T-helper 1 cell treated with Interleukin-12 subunit alpha and Interleukin-12 subunit beta and Interleukin-4 antibody, amounts not matched to agents 30 μg/mL and 1 μg/mL, for 36 hours (primary cell): ENCODE results near the gene RHOBTB1.

ENCODE experiments used
- H3K27ac Mint-ChIP-seq: one replicate; pipeline ENCODE4 v1.8.0; 2021; ENCODE audit warnings: mild to moderate bottlenecking, mixed read lengths
- H3K27me3 Mint-ChIP-seq: one replicate; pipeline ENCODE4 v1.8.0; 2021; ENCODE audit warnings: low read depth, mixed read lengths
- H3K36me3 Mint-ChIP-seq: one replicate; pipeline ENCODE4 v1.8.0; 2021; ENCODE audit warnings: low read depth, mixed read lengths
- H3K4me1 Mint-ChIP-seq: one replicate; pipeline ENCODE4 v1.8.0; 2021; ENCODE audit warnings: low read depth, mixed read lengths
- H3K4me3 Mint-ChIP-seq: one replicate; pipeline ENCODE4 v1.8.0; 2021; ENCODE audit warnings: mild to moderate bottlenecking, moderate library complexity, mixed read lengths
- H3K9me3 Mint-ChIP-seq: one replicate; pipeline ENCODE4 v1.8.0; 2021; ENCODE audit warnings: mixed read lengths

RHOBTB1 gene, protein sequence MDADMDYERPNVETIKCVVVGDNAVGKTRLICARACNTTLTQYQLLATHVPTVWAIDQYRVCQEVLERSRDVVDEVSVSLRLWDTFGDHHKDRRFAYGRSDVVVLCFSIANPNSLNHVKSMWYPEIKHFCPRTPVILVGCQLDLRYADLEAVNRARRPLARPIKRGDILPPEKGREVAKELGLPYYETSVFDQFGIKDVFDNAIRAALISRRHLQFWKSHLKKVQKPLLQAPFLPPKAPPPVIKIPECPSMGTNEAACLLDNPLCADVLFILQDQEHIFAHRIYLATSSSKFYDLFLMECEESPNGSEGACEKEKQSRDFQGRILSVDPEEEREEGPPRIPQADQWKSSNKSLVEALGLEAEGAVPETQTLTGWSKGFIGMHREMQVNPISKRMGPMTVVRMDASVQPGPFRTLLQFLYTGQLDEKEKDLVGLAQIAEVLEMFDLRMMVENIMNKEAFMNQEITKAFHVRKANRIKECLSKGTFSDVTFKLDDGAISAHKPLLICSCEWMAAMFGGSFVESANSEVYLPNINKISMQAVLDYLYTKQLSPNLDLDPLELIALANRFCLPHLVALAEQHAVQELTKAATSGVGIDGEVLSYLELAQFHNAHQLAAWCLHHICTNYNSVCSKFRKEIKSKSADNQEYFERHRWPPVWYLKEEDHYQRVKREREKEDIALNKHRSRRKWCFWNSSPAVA

DNA sequence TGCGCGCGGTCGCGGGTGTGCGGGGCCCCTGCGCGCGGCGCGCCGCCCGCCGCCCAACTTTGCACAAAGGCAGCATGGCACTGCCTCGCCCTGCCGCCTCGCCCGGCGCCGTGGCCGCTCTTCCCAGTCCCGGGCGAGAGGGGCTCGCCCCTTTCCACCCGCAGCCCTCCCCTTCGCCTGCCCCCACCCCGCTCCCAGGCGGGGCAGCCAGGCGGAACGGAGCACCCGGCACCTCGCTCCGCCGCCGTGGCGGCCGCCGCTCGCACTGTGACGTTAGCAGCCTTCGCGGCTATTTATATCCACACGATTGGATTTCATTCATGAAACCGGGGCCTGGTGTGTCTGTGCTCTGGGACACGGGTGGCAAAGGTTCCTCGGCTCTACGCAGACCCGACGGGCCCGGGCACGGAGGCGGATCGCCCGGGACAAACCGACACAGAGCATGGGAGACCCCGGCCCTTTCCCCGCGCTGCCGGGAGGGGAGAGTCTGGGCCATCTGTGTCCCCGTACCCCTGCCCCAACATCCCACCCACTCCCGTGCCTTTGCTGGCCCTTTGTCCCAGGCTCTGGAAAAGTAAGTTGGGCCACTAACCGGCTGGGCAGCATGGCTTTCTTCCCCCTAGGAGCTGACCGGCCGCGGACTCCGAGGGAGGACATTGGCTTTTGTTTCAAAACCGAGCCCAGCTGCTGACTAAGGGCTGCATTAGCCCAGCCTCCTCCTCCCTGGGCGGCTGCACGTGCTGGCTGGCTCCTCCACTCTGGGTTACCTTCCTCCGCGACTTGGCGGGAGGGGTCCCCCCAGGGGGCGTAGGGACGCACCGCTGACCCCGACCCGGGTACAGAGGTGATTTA lies at the start of gene RHOBTB1:
Gene RHOBTB1 (minus strand): TSS at position 128 of the 852 bp plus-strand sequence. CDS start 32,643 bp downstream, outside the sequence.
- Mint-ChIP-seq H3K4me3 (peak within 1 kb of the TSS; percentile 76), H3K36me3 (peaks cover 2% of the 10 kb centered on the region), H3K27ac (peak within 1 kb of the TSS; percentile 59), H3K27me3 (peaks cover 89% of the 10 kb centered on the region), H3K9me3 (no peaks in the 10 kb centered on the region), H3K4me1 (peaks cover 11% of the 10 kb centered on the region)

DNA sequence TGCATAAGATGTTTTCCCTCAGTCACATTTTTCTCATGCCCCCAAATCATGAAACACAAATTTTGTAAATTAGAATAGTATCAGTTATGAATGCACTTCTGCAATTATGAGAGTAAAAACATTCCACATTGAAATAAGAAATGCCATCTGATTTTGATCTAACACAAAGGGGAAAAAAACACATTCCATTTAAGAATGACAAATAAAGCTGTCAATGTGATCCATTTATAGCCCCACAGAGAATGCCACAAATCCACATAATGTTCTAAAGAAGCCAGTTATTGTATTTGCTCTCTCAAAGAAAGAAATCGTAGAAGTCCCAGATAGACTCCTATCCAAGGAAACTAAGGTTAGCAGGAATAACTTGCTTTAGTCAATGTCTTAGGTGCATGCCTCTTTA lies 48.7 kb upstream of the RHOBTB1 start:
- no peaks in the 10 kb centered on the region for H3K9me3 Mint-ChIP-seq
- no peak overlapping the region for H3K27ac Mint-ChIP-seq
- no peak overlapping the region for H3K4me3 Mint-ChIP-seq
- H3K4me1 Mint-ChIP-seq, result no peaks in the 10 kb centered on the region
- peaks cover 20% of the 10 kb centered on the region for H3K27me3 Mint-ChIP-seq
- H3K36me3 Mint-ChIP-seq, result no peaks in the 10 kb centered on the region

DNA sequence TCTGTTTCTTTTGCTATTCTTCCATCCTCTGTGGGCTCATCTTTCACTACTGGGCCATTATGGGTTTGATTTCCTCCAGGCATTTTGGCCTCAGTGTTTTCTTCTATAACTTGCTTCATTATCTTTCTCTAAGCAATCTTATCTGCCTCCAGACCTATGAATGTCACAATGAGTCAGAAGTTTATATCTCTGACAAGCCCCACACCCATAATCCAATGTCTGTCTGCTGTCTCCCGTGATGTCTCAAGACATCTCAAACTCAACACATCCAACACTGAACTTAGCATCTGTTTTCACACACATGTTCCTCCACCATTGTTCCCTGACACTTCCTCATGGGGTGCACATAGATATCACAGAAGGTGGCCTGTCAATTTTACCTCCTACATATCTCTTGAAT lies 46.7 kb upstream of the RHOBTB1 start:
- H3K9me3 Mint-ChIP-seq, result no peaks in the 10 kb centered on the region
- H3K4me1 Mint-ChIP-seq, result no peaks in the 10 kb centered on the region
- peaks cover 18% of the 10 kb centered on the region for H3K27me3 Mint-ChIP-seq
- no peak overlapping the region for H3K4me3 Mint-ChIP-seq
- no peak overlapping the region for H3K27ac Mint-ChIP-seq
- no peaks in the 10 kb centered on the region for H3K36me3 Mint-ChIP-seq

DNA sequence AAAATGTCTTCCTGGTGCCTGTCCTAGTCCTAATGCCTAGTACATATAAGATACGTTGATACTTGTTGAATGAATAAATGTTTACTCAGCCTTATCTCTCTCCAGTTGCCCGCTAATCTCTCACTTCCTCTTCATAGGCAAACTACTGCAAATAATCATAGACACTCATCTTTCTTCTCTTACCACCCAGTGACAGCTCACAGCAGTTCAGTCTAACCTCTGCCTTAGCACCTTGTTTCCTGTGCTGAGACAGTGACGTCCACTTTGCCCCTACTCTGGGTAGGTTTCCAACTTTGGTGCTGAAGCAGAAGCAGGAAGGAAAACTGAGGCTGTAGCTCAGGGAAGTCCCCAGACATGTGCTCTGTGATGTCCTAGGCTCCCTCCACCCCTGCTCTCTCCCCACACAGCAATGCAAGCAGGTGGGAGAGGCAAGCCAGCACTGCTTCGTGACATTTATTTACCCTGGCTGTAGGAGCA lies 45.5 kb upstream of the RHOBTB1 start:
- Mint-ChIP-seq H3K9me3 (no peaks in the 10 kb centered on the region), H3K36me3 (no peaks in the 10 kb centered on the region), H3K4me3 (no peak overlapping the region)

DNA sequence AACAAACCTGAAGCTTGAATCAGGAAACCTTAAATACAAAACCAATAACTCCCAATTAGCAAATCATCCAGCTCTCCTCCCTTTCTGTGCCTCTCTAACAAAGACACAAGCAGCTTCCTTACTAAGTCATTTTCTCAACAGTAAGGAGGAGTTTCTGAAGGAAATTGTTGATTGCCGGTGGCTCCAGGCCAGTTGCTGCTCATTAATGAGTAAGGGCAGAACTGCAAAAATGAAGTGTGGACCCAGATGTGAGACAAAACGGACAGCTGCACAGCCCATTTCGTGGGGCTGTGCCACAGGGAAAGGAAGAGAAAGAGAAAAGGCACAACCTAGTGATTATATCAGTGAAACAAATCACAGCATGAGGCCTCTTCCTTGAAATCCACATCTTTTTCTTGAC lies 42.8 kb upstream of the RHOBTB1 start:
- no peak overlapping the region for H3K27ac Mint-ChIP-seq
- no peaks in the 10 kb centered on the region for H3K4me1 Mint-ChIP-seq
- peaks cover 11% of the 10 kb centered on the region for H3K27me3 Mint-ChIP-seq
- H3K36me3 Mint-ChIP-seq, result no peaks in the 10 kb centered on the region
- H3K9me3 Mint-ChIP-seq, result no peaks in the 10 kb centered on the region
- H3K4me3 Mint-ChIP-seq, result no peak overlapping the region

More for the DNA sequence above, 45.5 kb upstream of the RHOBTB1 start:
- peaks cover 15% of the 10 kb centered on the region for H3K27me3 Mint-ChIP-seq
- H3K27ac Mint-ChIP-seq, result no peak overlapping the region
- no peaks in the 10 kb centered on the region for H3K4me1 Mint-ChIP-seq

DNA sequence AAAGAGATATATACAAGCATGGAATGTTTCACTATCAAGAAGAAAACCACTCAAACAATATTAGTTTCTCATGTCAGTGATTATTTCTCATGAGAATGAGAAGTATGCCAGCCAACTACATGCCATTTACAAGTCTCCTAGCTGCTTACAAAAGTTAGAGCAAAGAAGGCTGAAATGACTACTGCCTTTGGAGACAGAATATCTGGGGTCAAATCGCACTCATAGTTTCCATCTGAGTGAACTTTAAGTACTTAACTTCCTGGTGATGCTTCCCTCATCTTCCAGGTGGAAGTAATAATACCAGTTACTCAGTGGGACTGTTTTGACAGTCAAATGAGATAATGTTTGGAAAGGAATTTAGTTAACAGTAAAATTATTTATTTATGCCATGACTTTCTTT lies 42.0 kb upstream of the RHOBTB1 start:
- H3K4me3 Mint-ChIP-seq, result no peak overlapping the region
- no peaks in the 10 kb centered on the region for H3K4me1 Mint-ChIP-seq
- no peaks in the 10 kb centered on the region for H3K36me3 Mint-ChIP-seq
- H3K9me3 Mint-ChIP-seq, result no peaks in the 10 kb centered on the region
- H3K27ac Mint-ChIP-seq, result no peak overlapping the region
- H3K27me3 Mint-ChIP-seq, result peaks cover 9% of the 10 kb centered on the region

DNA sequence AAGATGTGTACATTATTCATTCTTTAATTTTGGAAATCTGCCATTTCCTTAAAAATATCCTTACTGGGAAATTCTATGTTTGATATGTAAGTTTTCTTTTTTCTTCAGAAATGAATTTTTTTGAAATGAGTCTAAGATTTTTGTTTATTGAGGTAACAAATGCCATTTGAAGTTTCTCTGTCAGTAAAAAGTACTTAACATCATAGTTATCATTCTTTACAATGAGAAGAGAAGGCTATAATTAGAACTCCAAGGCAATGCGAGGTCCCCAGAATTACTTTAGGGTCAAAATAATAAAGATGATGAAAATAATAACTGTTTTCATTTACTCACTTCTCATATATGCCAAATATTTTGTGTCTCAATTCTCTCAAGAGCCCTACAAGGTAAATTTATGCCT lies 37.0 kb upstream of the RHOBTB1 start:
- H3K4me1 Mint-ChIP-seq, result no peaks in the 10 kb centered on the region
- H3K4me3 Mint-ChIP-seq, result no peak overlapping the region
- H3K36me3 Mint-ChIP-seq, result no peaks in the 10 kb centered on the region
- H3K27me3 Mint-ChIP-seq, result peaks cover 11% of the 10 kb centered on the region
- H3K27ac Mint-ChIP-seq, result no peak overlapping the region
- no peaks in the 10 kb centered on the region for H3K9me3 Mint-ChIP-seq

DNA sequence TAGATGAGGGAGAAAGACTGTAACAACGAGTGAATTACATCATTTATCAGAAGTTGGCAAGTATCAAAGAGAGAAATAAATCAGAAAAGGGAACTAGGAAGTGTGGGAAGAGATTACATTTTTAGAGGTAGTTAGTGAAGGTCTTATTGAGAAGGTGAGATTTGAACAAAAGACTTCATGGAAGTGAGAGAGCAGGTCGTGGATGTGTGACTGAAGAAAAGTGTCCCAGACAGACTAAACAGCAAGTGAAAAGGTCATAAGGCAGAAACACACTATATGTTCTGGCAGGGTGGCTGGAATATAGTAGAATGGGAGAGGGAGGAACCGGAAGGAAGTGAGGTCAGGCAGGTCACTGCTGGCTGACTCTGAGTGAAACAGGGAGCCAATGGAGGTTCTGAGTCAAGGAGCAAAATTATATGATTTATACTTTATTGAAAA lies 35.7 kb upstream of the RHOBTB1 start:
- H3K4me1 Mint-ChIP-seq, result no peaks in the 10 kb centered on the region
- no peaks in the 10 kb centered on the region for H3K9me3 Mint-ChIP-seq
- H3K27ac Mint-ChIP-seq, result no peak overlapping the region
- no peak overlapping the region for H3K4me3 Mint-ChIP-seq
- peaks cover 11% of the 10 kb centered on the region for H3K27me3 Mint-ChIP-seq
- no peaks in the 10 kb centered on the region for H3K36me3 Mint-ChIP-seq

DNA sequence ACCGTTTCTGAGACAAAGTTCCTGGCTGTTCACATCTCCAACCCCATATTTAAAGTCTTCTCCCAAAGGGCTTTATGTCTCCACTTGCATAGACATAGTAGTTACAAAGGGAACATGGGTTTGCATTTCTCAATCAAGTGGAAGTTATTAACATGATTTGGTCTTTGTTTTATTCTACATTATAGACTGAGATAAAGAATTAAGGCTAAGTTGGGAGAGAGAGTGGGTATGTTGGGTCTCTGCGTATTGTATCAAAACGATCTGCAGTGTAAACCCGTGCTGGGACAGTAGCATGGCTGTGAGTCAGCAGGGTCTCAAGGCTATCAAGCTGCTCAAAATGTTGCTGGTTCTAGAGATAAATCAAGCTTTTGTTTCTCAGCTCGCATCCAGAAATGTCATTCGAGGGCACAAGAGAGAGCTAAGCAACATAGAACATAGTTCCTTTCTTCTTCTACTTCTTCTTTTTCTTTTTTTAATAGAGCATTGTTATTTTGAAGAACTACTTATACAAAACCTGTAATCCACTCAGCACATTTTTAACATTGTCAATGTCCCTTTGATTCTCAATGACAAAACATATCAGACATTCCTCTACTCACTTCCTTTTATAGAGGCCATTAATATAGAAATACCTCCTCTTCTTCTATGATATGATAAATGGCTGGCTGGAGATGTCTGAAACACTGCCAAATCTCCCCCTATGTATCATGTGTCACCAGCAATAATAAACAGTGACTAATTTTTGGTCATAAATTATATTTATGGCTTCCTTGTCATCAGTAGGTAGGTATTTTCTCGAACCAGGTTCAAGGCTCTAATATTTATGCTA lies 34.5 kb upstream of the RHOBTB1 start:
- Mint-ChIP-seq H3K36me3 (no peaks in the 10 kb centered on the region), H3K27me3 (peaks cover 11% of the 10 kb centered on the region), H3K4me1 (no peaks in the 10 kb centered on the region), H3K9me3 (no peaks in the 10 kb centered on the region), H3K27ac (no peak overlapping the region), H3K4me3 (no peak overlapping the region)

DNA sequence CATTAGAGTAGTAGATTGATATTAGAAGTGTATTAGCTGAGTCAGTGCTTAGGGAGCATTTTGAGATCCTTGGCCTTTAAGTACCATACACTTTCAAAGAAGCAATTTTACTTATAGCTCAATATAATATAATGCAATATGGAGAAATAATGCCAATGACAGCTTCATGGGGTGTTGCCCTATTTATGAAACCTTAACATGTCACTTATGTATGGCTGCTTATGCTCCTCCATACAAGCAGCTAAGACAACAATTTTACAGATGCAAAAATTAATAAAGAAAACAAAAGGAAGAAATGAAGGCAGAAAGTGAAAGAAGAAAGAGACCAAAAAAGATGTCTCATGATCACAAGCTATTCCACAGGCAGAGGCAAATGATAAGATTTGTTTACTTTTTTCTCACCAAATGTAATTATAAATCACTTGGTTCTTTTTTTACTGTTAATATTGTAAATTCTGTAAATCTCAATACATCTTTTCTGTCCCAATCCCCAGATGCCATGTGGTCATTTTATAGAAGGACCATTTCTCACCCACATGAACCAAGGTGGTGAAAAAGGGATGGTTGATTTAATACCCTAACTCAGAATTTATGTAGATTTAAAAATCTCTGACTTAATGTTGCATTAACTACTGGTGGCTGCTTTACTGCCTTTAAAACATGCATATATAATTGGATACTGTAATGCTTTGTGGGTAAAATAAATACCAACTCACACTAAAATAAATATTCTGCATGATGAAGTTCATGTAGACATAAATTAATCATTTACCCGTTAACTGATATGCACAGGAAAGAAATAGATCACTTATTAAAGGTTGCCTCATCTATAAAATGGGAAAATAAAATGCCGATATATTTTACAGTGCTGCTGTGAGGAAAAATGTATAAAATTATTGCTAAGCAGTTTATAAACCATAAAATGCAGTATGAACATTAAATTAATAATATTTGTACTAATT lies 33.5 kb upstream of the RHOBTB1 start:
- no peaks in the 10 kb centered on the region for H3K36me3 Mint-ChIP-seq
- no peaks in the 10 kb centered on the region for H3K4me1 Mint-ChIP-seq
- H3K9me3 Mint-ChIP-seq, result no peaks in the 10 kb centered on the region
- no peak overlapping the region for H3K27ac Mint-ChIP-seq
- H3K27me3 Mint-ChIP-seq, result peaks cover 11% of the 10 kb centered on the region
- H3K4me3 Mint-ChIP-seq, result no peak overlapping the region

DNA sequence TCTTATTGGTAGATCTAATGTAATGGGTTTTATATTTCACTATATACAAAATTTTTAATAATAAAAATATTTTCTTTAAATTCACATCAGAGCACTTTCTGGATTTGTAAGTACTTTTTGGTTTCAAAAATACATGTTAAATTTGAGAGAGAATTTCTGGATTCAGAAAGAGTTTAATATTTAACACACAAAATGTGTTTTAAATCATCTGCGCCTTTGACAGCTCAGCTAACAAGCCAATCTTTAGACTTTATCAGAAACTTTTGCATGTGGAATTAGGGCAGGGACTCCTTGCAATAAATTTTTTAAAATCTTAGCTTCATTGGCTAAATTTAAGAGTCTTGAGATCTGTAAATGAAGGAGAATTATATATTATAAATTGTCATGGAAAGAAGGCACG lies 32.7 kb upstream of the RHOBTB1 start:
- no peak overlapping the region for H3K27ac Mint-ChIP-seq
- H3K36me3 Mint-ChIP-seq, result no peaks in the 10 kb centered on the region
- peaks cover 14% of the 10 kb centered on the region for H3K27me3 Mint-ChIP-seq
- no peaks in the 10 kb centered on the region for H3K9me3 Mint-ChIP-seq
- no peak overlapping the region for H3K4me3 Mint-ChIP-seq
- no peaks in the 10 kb centered on the region for H3K4me1 Mint-ChIP-seq

DNA sequence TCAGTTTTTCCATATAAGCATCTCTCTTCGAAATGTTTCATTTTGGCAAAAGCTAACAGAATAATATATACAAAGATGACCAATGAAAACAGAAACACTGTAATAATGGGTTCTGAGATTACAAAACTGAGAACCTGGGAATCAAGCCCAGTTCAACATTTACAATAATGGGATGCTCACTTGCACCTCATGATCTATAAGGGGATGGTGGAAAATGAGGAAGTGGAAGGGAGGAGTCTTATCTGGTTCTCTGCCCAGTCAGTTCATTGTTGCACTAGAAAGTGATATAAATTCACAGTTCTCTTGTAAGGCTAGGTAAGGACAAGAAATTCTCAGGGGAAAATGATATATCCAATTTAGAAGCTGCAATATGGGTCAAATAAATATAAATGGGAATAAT lies 31.7 kb upstream of the RHOBTB1 start:
- Mint-ChIP-seq H3K27me3 (peaks cover 13% of the 10 kb centered on the region), H3K9me3 (no peaks in the 10 kb centered on the region), H3K4me3 (no peak overlapping the region), H3K4me1 (no peaks in the 10 kb centered on the region), H3K27ac (no peak overlapping the region), H3K36me3 (no peaks in the 10 kb centered on the region)
